GM18868 (cell line): ENCODE data around the gene LRRK1.

ENCODE experiments used
- ATAC-seq: cut with Tn5 transposase; IDR thresholded peaks from one replicate; pipeline ENCODE4 v1.9.1; 2021; ENCODE audit warnings: mild to moderate bottlenecking, moderate library complexity; ENCODE audit not compliant: unreplicated experiment

Gene LRRK1

DNA sequence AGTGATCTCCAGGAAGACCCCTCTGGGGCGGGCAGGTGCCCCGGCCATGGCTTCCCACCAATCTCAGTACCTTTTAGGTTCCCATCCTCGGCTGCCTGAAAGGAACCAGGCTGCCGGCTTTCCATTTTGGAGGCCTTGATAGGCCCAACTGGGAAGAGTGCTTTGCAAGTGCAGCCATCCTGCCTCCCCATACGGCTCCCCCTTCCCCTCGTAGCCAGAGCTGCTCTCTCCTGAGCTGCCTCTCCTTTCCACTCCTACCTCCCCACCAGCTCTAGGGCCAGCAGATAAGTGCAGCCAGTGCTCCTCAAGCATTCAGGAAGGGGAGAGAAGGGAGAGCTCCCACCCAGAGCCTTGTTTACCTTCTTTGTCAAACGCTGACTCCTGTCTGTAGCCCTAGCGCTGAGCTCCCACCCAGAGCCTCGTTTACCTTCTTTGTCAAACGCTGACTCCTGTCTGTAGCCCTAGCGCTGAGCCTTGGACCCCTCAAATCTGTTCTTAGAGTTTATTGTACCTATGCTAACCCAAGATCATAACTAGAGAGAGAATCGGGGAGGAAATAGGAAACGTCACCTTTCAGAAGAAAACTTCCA is 133.0 kb downstream of the LRRK1 start:
- ATAC-seq: no peak

DNA sequence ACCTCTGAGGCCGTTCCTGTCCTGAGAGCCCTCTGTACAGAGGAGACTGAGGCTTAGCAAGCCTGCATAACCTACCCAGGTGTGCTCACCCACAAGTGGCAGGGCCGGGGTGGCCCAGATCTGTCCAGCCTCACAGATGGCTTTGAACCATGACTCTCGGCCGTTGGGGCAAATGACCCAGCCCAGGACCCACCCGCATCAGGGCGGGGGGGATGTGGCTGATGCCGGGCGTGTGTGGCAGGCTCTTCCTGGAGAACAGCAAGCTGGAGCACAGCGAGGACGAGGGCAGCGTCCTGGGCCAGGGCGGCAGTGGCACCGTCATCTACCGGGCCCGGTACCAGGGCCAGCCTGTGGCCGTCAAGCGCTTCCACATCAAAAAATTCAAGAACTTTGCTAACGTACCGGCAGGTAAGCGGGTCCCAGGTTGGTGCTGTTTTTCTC is 133.5 kb downstream of the LRRK1 start:
- ATAC-seq: no peak

DNA sequence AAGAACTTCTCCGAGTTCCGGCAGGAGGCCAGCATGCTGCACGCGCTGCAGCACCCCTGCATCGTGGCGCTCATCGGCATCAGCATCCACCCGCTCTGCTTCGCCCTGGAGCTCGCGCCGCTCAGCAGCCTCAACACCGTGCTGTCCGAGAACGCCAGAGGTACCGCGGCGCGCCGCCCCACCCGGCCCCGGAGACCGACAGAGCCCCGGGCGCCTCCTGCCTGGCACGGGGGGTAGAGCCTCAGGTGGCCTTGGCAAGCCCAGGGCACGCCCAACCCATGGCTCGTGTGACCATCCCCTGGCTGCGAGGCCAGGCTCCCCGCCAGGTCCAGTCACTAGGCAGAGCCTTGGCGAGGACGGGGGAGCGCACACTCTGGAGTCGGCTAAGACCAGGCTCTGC is 134.1 kb downstream of the LRRK1 start:
- no peak for ATAC-seq

DNA sequence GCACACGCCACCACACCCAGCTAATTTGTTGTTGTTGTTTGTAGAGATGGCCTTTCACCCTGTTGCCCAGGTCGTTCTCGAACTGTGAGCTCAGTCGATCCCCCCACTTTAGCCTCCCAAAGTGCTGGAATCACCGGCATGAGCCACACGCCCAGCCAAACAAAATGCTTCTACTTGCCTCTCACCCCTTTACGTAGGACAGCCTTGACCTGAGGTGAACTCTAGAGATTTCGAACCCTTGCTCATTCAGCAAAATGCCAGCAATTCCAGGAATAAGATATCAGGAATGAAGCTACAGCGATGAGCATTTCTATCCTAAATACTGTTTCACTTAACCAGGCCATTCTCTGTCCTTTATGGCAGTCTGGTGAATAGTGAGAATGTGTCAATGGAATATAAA is 135.0 kb downstream of the LRRK1 start:
- no peak for ATAC-seq

DNA sequence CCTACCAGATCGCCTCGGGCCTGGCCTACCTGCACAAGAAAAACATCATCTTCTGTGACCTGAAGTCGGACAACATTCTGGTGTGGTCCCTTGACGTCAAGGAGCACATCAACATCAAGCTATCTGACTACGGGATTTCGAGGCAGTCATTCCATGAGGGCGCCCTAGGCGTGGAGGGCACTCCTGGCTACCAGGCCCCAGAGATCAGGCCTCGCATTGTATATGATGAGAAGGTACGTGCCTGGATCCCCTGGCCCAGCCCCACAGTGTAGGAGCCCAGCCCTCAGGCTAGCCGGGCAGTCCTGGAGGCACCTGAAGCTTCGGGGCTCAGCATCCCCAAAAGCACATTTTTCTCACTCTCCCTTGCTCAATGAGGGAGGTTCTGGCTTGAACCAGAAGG is 135.8 kb downstream of the LRRK1 start:
- ATAC-seq: no peak

DNA sequence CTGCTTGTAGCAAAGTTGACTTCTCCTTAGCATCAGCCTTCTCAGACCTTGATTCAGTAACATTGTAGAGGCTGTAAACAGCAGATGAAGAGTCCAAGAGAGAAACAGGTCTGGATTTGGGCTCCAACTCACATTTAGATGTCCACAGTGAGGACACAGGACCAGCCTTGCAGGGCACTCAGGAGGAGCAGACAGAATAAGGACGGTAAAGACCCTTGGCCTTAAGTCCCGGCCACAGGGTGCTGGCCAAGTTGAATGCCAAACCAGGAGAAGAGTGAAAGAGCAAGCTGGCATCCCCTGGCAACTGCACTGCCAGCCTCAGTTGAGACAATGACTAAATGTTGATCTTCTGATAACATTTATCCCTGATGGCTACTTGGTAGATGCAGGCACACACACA is 136.3 kb downstream of the LRRK1 start:
- ATAC-seq: no peak

DNA sequence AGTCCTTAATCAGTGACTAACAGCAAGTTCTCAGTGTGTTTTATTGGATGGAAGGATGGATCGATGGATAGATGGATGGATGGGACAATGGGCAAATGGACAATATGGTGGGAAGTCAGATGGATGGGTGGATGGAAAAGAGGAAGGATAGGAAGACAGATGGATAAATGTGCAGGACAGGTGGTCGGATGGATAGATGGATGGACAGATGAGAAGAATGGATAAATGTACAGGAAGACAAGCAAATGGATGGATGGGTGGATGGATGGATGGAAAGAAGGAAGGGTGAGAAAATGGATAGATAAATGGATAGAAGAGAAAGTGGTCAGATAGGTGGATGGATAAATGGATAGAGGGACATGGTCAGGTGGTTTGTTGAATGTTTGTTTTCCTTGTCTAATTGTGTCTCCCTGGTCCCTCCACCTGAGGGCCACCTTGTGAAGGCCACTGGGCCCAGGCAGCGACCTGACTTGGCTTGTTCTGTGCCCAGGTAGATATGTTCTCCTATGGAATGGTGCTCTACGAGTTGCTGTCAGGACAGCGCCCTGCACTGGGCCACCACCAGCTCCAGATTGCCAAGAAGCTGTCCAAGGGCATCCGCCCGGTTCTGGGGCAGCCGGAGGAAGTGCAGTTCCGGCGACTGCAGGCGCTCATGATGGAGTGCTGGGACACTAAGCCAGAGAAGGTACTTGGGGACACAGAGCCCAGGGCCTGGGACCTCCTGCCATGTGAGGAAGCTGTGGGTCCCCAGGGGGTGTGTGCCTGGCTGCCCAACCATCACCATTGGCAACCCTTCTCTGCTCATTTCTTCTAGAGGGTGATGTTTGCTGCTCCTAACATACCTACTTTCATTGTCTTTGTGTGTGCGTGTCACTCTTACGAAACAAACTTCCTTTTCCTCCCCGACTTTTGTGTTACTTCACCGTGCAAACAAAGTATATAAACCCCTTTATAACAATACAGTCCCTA is 137.5 kb downstream of the LRRK1 start:
- ATAC-seq: no peak

DNA sequence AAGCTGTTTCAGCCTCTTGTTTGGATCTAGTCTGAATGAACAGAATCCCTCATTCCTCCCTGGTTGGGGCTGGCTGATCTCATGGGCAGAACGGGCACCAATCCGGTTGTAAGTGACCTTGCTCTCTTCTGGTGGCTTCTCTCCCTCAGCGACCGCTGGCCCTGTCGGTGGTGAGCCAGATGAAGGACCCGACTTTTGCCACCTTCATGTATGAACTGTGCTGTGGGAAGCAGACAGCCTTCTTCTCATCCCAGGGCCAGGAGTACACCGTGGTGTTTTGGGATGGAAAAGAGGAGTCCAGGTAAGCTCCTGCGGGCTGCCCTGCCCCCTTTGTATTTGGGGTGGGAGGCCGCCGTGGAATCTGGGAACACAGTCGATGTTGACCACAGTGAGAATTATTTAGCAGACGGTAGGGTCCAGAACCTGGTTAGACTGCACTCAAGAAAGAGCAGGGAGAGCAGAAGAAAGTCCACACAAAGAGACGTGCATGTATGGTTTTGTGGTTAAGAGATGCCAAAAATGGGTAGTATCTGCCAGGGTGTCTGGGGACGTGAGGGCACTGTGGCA is 138.8 kb downstream of the LRRK1 start:
- ATAC-seq: no peak

DNA sequence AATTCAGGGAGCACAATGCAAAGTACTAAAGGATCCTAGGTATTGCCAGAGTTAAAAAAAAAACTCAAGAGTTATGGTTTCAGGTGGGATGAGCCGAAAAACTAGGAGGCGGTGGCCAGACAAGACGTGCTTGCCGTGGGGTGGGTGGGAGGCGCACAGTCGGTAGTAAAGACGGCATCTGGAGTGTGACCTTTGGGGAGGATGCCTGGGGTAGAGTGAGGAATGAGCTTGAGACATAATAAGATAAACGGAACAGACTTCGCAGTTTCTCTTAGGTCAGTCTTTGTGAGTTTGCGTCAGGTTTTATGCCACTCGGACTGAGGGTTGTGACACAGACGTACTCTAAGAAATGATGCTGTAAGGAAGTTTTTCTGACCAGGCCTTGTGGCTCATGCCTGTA is 139.6 kb downstream of the LRRK1 start:
- ATAC-seq: no peak

DNA sequence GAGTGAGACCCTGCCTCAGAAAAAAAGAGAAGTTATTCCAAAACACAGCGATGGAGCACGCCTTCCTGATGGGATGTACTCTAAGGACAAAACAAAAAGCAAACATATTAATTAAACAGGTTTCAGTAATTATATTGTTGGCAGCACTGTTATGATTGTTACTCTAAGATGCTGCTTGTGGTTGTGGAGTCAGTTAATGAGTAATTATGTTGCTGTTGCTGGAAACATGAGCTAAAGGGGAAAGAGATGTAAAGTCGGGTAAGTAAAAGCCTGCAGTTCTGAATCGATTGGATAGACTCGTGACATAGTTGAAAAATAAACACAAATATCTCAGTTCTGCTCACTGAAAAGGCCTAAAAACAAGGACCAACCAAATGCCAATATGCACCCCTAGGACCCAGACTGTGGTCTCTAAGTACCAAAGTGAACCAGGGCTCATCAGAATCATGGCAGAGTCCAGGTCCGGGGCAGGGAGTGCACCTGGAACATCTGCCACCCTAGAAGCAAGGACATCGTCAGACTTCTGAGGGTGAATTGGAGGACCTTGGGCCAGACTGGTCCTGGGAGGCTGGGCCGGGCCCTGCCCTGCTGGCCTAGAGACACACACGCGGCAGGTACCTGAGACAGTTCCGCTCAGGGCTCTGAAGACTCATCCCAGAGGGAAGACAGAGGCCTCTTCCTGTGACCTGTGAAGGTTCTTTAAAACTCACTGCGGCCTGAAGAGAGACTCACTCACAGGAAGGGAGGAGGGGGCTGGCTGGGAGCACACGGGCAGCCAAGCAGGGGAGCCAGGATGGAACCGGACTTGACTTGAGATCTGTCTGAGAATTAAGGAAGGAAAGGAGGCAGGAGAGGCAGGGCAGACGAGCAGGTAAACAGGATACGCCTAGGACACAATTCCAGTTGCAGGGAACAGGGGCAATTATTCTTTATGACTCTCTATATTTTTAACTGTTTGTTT is 140.5 kb downstream of the LRRK1 start:
- no peak for ATAC-seq

DNA sequence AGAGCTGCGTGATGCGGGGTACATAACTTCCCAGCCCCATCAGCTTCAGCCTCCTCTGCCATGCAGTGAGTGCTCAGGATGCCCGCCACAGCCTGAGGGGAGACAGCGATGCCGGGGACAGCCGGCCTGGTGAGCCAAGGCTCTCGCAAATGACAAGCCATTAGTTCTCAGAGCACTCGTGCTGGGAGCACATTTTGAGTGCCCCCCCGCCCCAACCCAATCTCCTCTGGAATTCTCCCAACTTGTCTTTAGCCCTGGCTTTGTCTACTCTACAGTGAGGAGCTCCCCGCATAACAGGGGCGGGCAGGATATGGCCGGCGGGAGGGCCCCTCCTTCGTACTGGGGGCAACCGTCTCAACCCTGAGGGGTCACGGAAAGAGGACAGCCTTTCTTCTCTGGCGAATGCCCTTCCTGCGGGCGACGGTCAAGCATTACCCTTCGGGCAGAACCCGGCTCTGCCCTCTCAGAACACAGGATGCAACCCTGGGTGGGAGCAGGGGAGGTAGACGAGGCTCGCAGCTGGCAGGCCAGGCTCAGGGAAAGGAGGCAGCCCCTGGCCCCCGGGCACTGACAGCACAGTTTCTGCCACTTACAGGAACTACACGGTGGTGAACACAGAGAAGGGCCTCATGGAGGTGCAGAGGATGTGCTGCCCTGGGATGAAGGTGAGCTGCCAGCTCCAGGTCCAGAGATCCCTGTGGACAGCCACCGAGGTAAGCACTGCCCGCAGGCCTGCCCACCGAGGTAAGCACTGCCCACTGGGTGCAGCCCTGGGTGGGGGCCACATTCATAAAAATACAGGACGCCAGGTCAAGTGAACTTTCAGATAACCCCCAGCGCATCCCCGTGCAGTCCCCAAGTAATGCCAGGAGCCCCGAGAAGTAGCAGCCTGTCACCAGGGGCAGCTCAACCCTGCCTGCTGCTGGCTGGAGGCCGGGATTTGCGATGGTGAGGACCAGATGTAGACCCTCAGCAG is 141.7 kb downstream of the LRRK1 start:
- no peak for ATAC-seq

DNA sequence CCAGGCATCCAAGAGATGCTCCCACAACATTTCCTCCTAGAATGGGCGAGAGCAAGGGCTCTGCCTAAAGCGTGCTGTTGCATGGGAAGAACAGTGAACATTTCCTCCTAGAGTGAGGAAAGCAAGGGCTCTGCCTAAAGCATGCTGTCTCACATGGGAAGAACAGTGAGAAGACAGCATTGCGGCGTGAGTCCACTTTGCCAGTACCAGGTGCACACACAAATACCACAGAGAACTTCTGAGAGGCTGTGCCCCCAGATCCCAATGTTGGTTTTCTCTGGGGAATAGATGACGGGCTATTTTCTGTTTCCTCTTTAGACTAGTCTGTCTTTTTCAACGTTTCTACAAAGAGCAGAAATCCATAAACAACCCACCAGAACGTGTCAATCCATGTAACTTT is 142.9 kb downstream of the LRRK1 start:
- ATAC-seq: no peak

DNA sequence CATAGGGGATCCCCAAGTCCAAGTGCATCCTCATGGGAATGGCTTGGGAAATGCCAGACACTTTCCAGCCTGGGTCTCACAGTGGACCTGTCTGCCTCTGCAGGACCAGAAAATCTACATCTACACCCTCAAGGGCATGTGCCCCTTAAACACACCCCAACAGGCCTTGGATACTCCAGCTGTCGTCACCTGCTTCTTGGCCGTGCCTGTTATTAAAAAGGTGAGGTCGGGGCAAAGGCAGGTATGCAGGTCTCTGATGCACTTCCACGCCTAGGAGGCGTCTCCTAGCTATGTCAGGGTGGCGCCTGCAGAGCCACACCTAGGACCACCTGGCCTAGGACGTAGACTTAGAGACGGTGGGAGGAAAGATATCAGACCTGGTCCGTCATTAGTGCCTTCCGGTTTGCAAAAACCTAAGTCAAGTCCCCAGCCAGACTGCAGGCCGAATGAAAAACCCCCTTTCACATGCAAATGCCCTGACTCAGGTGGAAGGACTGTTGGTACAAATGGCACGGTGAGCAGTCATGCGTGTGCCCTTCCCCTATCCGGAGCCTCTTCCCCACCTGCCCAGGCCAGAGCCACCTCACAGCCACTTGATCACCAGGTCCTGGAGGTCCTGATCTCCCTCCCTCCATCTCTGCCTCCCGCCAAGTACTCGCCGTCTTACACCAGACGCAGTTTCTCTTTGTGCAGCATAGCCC is 143.5 kb downstream of the LRRK1 start:
- ATAC-seq: peak; percentile 76

DNA sequence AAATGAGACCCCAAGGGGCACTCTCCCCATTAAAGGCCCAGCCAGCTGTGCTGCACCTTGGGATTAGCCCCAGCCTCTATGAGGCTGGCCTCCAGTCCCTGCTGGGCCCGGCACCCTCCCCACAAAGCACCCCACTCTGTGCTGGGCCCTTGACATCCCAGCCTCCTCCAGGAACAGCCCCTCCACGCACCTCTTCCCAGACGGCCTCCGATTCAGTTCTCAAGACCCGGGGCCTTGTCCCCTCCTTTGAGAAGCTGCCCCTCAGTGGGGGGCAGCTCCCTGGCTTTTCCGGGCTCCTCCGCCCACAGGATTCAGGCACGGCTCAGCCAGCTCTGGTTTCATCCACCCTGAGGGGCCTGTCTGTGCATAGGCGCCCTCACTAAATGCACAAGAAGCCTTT is 144.1 kb downstream of the LRRK1 start:
- no peak for ATAC-seq

DNA sequence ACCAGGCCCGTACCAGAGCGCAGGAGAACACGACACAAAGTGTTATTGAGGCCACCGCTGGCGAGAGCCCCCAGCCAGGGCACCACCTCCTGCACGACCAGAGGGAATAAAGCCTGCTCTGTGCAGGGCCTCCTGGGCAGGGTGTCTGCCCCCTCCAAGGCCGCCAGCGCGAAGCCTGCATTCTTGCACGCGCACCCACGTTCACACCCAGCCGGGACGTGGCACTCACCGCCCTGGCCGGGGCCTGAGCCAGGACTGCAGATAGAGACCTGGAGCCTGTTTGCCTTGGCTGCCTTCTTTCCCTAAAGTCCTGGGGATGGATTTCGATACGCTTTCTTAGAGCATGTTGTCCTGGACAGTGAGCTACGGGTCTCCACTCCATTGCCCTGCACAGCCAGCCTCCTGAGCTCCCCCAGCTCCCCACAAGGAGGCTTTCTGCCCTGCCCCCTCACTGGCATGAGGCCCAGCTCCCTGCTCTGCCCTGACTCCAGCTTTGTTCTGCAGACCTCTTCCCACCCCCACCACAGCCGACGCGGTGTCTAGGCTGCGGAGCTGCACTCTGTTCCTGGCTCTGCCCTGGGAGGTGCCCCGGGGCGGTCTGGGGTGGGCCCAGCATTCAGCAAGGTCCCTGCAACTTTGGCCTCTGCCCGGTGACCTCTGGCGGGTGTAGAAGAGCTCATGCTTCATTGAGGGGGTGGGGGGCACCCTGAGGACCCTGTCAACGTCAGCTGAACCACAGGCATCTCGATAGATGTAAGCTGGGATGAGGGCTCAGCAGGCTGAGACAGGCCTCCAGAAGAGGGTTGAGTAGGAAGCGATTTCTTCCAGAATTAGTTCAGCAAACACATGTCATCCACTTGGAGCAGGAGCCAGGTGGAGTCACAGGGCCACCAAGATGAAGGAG is 145.0 kb downstream of the LRRK1 start:
- no peak for ATAC-seq

DNA sequence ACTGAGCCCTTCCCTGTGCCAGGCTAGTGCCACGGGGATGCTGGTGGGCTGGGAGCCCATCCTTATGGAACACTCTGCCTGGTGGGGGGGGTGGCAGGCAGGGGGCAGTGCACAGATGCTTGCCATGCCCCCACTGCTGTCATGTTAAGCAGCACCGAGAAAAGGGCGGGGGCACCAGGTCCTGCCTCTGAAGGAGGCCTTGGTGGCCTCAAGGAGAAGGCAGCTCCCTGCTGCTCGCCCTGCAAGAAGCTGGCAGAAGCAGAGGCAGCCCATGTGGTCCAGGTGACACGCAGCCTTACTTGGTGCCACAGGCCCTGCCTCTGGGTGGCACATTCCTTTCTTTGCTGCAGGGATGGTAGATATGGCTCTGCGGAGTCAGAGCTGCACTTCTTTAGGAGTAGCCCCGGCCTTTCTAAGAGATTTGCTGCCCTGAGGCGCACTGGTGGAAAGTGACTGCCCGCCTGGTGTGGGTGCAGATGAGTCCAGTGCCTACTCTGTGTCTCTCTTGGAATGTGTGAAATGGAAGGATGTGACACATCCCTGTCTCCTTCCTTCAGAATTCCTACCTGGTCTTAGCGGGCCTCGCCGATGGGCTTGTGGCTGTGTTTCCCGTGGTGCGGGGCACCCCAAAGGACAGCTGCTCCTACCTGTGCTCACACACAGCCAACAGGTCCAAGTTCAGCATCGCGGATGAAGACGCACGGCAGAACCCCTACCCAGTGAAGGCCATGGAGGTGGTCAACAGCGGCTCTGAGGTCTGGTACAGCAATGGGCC is 145.8 kb downstream of the LRRK1 start:
- ATAC-seq: no peak

DNA sequence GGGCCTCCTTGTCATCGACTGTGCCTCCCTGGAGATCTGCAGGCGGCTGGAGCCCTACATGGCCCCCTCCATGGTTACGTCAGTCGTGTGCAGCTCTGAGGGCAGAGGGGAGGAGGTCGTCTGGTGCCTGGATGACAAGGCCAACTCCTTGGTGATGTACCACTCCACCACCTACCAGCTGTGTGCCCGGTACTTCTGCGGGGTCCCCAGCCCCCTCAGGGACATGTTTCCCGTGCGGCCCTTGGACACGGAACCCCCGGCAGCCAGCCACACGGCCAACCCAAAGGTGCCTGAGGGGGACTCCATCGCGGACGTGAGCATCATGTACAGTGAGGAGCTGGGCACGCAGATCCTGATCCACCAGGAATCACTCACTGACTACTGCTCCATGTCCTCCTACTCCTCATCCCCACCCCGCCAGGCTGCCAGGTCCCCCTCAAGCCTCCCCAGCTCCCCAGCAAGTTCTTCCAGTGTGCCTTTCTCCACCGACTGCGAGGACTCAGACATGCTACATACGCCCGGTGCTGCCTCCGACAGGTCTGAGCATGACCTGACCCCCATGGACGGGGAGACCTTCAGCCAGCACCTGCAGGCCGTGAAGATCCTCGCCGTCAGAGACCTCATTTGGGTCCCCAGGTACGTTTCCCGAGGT is 146.5 kb downstream of the LRRK1 start:
- no peak for ATAC-seq
